Chondrocyte (in vitro differentiated cells): ENCODE data around the gene ADGRD1. TPM values are rescaled to one million over a fixed set of nuclear protein-coding genes. Genes with fewer than 3 reads are reported as not detected.

Experiments used
- DNase-seq: peaks from one replicate; pipeline ENCODE4 v3.0.0; 2021; ENCODE audit warnings: mixed read lengths, low spot score
- H3K27ac Mint-ChIP-seq: one replicate; pipeline ENCODE4 v1.8.0; 2021; ENCODE audit warnings: mild to moderate bottlenecking, moderate library complexity, mixed read lengths; ENCODE audit not compliant: unreplicated experiment
- H3K27me3 Mint-ChIP-seq: 2 replicates; pipeline ENCODE4 v1.8.0; 2021; ENCODE audit warnings: low read depth, mixed read lengths
- H3K36me3 Mint-ChIP-seq: 2 replicates; pipeline ENCODE4 v1.8.0; 2021; ENCODE audit warnings: low read depth, mixed read lengths
- H3K4me1 Mint-ChIP-seq: 2 replicates; pipeline ENCODE4 v1.8.0; 2021; ENCODE audit warnings: low read depth, mild to moderate bottlenecking, mixed read lengths
- H3K4me3 Mint-ChIP-seq: one replicate; pipeline ENCODE4 v1.8.0; 2021; ENCODE audit warnings: mild to moderate bottlenecking, moderate library complexity, mixed read lengths; ENCODE audit not compliant: unreplicated experiment
- H3K9me3 Mint-ChIP-seq: 2 replicates; pipeline ENCODE4 v1.8.0; 2021; ENCODE audit warnings: low read depth, mixed read lengths
- CTCF ChIP-seq: fragments of 200-600 bp; sonication (generic); IDR thresholded peaks from 2 replicates; pipeline ENCODE4 v1.5.0; 2021; ENCODE audit warnings: antibody characterized with exemption, mild to moderate bottlenecking, moderate library complexity
- total RNA-seq: library from RNA; stranded (reverse); gene quantifications from 3 replicates; pipeline ENCODE4 v1.2.1, GENCODE V29; 2021

Gene ADGRD1
- total RNA-seq, 1 donor from 2014 or later: 4.7 TPM

- DNase-seq: no peak
- H3K36me3 Mint-ChIP-seq: no peaks in the 10 kb centered on the region
- no peak overlapping the region for H3K4me3 Mint-ChIP-seq
- H3K27me3 Mint-ChIP-seq: peaks cover 22% of the 10 kb centered on the region
- H3K9me3 Mint-ChIP-seq: no peaks in the 10 kb centered on the region
- H3K27ac Mint-ChIP-seq: no peak overlapping the region
- TF ChIP-seq CTCF: no peak
- H3K4me1 Mint-ChIP-seq: no peaks in the 10 kb centered on the region
Observed at GRCh38 chr12:131049002-131049401, 95.3 kb downstream of the ADGRD1 start.

- no peak for TF ChIP-seq CTCF
- H3K4me1 Mint-ChIP-seq: no peaks in the 10 kb centered on the region
- no peaks in the 10 kb centered on the region for H3K36me3 Mint-ChIP-seq
- no peak overlapping the region for H3K27ac Mint-ChIP-seq
- no peaks in the 10 kb centered on the region for H3K9me3 Mint-ChIP-seq
- DNase-seq: no peak
- no peak overlapping the region for H3K4me3 Mint-ChIP-seq
- peaks cover 22% of the 10 kb centered on the region for H3K27me3 Mint-ChIP-seq
Observed at GRCh38 chr12:131049549-131050339, 96.0 kb downstream of the ADGRD1 start.

GRCh38 chr12:131050463-131051154, 96.9 kb downstream of the ADGRD1 start:
- Mint-ChIP-seq H3K27ac (no peak overlapping the region), H3K9me3 (no peaks in the 10 kb centered on the region), H3K4me1 (no peaks in the 10 kb centered on the region), H3K27me3 (peaks cover 27% of the 10 kb centered on the region), H3K36me3 (no peaks in the 10 kb centered on the region), H3K4me3 (no peak overlapping the region)
- no peak for DNase-seq
- no peak for TF ChIP-seq CTCF

- no peak for TF ChIP-seq CTCF
- Mint-ChIP-seq H3K27ac (no peak overlapping the region), H3K4me1 (no peaks in the 10 kb centered on the region), H3K27me3 (peaks cover 27% of the 10 kb centered on the region), H3K9me3 (no peaks in the 10 kb centered on the region), H3K4me3 (no peak overlapping the region), H3K36me3 (no peaks in the 10 kb centered on the region)
- DNase-seq: no peak
Observed at GRCh38 chr12:131051155-131051473, 97.4 kb downstream of the ADGRD1 start.

GRCh38 chr12:131052063-131052781, 98.5 kb downstream of the ADGRD1 start:
- H3K27ac Mint-ChIP-seq: no peak overlapping the region
- H3K36me3 Mint-ChIP-seq: no peaks in the 10 kb centered on the region
- no peak overlapping the region for H3K4me3 Mint-ChIP-seq
- DNase-seq: no peak
- no peak for TF ChIP-seq CTCF
- H3K4me1 Mint-ChIP-seq: no peaks in the 10 kb centered on the region
- H3K27me3 Mint-ChIP-seq: peaks cover 23% of the 10 kb centered on the region
- no peaks in the 10 kb centered on the region for H3K9me3 Mint-ChIP-seq
